NT2/D1 (cell line): Measurements from ENCODE around the gene SCN3A.

Experiments
- DNase-seq: peaks from one replicate; pipeline ENCODE4 v3.0.0-alpha.2; 2011; ENCODE audit warnings: low read depth, low spot score
- H3K27me3 ChIP-seq: 2 replicates; pipeline ENCODE4 v1.6.0; 2011; ENCODE audit warnings: mild to moderate bottlenecking; ENCODE audit not compliant: insufficient read length, insufficient read depth
- H3K36me3 ChIP-seq: 2 replicates; pipeline ENCODE4 v1.6.1; 2011; ENCODE audit warnings: mild to moderate bottlenecking, low read length, mixed read lengths; ENCODE audit not compliant: insufficient read depth, insufficient read length
- H3K4me1 ChIP-seq: 2 replicates; pipeline ENCODE4 v1.5.1; 2011; ENCODE audit not compliant: insufficient read depth, insufficient read length
- H3K4me3 ChIP-seq: 2 replicates; pipeline ENCODE4 v1.5.1; 2011; ENCODE audit warnings: low read depth; ENCODE audit not compliant: insufficient read length
- H3K9ac ChIP-seq: 2 replicates; pipeline ENCODE4 v1.6.0; 2011; ENCODE audit warnings: low read depth; ENCODE audit not compliant: insufficient read length
- H3K9me3 ChIP-seq: 2 replicates; pipeline ENCODE4 v1.5.1; 2011; ENCODE audit warnings: mild to moderate bottlenecking, low read length; ENCODE audit not compliant: insufficient read depth
- SUZ12 ChIP-seq: IDR thresholded peaks from 2 replicates; pipeline ENCODE4 v1.6.1; 2011; ENCODE audit not compliant: insufficient read length, insufficient read depth; ENCODE audit errors: extremely low read depth
- YY1 ChIP-seq: IDR thresholded peaks from 2 replicates; pipeline ENCODE4 v1.6.1; 2011; ENCODE audit not compliant: insufficient read length, insufficient read depth
- ZNF274 ChIP-seq: IDR thresholded peaks from 2 replicates; pipeline ENCODE4 v1.6.1; 2011; ENCODE audit warnings: mild to moderate bottlenecking, low read depth, low read length

The SCN3A gene

GRCh38 chr2:165141601-165142354, 62.1 kb downstream of the SCN3A start:
- no peak for DNase-seq
- Histone ChIP-seq H3K4me3 (no peak overlapping the region), H3K36me3 (no peaks in the 10 kb centered on the region), H3K27me3 (no peaks in the 10 kb centered on the region), H3K4me1 (no peaks in the 10 kb centered on the region), H3K9ac (no peak overlapping the region), H3K9me3 (no peaks in the 10 kb centered on the region)
- TF ChIP-seq SUZ12 (no peak), YY1 (no peak), ZNF274 (no peak)

- TF ChIP-seq YY1 = no peak
- no peak for TF ChIP-seq ZNF274
- TF ChIP-seq SUZ12 = no peak
- DNase-seq = no peak
- H3K9ac ChIP-seq = no peak overlapping the region
- no peaks in the 10 kb centered on the region for H3K4me1 ChIP-seq
- H3K9me3 ChIP-seq = no peaks in the 10 kb centered on the region
- no peak overlapping the region for H3K4me3 ChIP-seq
- H3K27me3 ChIP-seq = no peaks in the 10 kb centered on the region
- no peaks in the 10 kb centered on the region for H3K36me3 ChIP-seq
Observed at GRCh38 chr2:165126244-165126643, 77.6 kb downstream of the SCN3A start.

GRCh38 chr2:165122521-165122920, 81.3 kb downstream of the SCN3A start:
- H3K27me3 ChIP-seq = no peaks in the 10 kb centered on the region
- no peaks in the 10 kb centered on the region for H3K4me1 ChIP-seq
- no peak overlapping the region for H3K9ac ChIP-seq
- H3K9me3 ChIP-seq = no peaks in the 10 kb centered on the region
- no peak overlapping the region for H3K4me3 ChIP-seq
- no peaks in the 10 kb centered on the region for H3K36me3 ChIP-seq
- TF ChIP-seq SUZ12 (no peak), YY1 (no peak), ZNF274 (no peak)
- DNase-seq = no peak

- Histone ChIP-seq H3K27me3 (no peaks in the 10 kb centered on the region), H3K4me3 (no peak overlapping the region), H3K9ac (no peak overlapping the region), H3K9me3 (no peaks in the 10 kb centered on the region), H3K36me3 (no peaks in the 10 kb centered on the region), H3K4me1 (no peaks in the 10 kb centered on the region)
- no peak for DNase-seq
- TF ChIP-seq ZNF274 (no peak), SUZ12 (no peak), YY1 (no peak)
Observed at GRCh38 chr2:165120740-165121467, 82.9 kb downstream of the SCN3A start.

- no peak overlapping the region for H3K9ac ChIP-seq
- no peaks in the 10 kb centered on the region for H3K27me3 ChIP-seq
- H3K9me3 ChIP-seq = no peaks in the 10 kb centered on the region
- DNase-seq = no peak
- no peak overlapping the region for H3K4me3 ChIP-seq
- TF ChIP-seq YY1 (no peak), SUZ12 (no peak), ZNF274 (no peak)
- H3K4me1 ChIP-seq = no peaks in the 10 kb centered on the region
- H3K36me3 ChIP-seq = no peaks in the 10 kb centered on the region
Observed at GRCh38 chr2:165115258-165115657, 88.6 kb downstream of the SCN3A start.

GRCh38 chr2:165114346-165114939, 89.4 kb downstream of the SCN3A start:
- no peak for TF ChIP-seq SUZ12
- no peak for TF ChIP-seq YY1
- no peak for TF ChIP-seq ZNF274
- H3K36me3 ChIP-seq = no peaks in the 10 kb centered on the region
- H3K27me3 ChIP-seq = no peaks in the 10 kb centered on the region
- no peak overlapping the region for H3K4me3 ChIP-seq
- H3K9me3 ChIP-seq = no peaks in the 10 kb centered on the region
- H3K9ac ChIP-seq = no peak overlapping the region
- no peak for DNase-seq
- no peaks in the 10 kb centered on the region for H3K4me1 ChIP-seq

GRCh38 chr2:165113414-165113813, 90.4 kb downstream of the SCN3A start:
- no peak overlapping the region for H3K4me3 ChIP-seq

More at GRCh38 chr2:165113414-165113813, 90.4 kb downstream of the SCN3A start:
- Histone ChIP-seq H3K36me3 (no peaks in the 10 kb centered on the region), H3K27me3 (no peaks in the 10 kb centered on the region), H3K9me3 (no peaks in the 10 kb centered on the region), H3K9ac (no peak overlapping the region), H3K4me1 (no peaks in the 10 kb centered on the region)
- DNase-seq = no peak
- no peak for TF ChIP-seq SUZ12
- no peak for TF ChIP-seq ZNF274
- no peak for TF ChIP-seq YY1
